Stimulated activated CD4-positive, alpha-beta T cell treated with anti-CD3 and anti-CD28 coated beads, Interleukin-15, amount 100 ng/mL, for 48 hours (primary cell): Measurements from ENCODE around the gene TMEM52B.
A peak's percentile ranks its signal among the peaks of the same experiment; 100 is the strongest.

ENCODE experiments used
- DNase-seq, 2 donors: peaks; one replicate each; pipeline ENCODE4 v3.0.0-alpha.2; 2020; ENCODE audit warnings: low read depth in 2 of 2

TMEM52B gene

DNA sequence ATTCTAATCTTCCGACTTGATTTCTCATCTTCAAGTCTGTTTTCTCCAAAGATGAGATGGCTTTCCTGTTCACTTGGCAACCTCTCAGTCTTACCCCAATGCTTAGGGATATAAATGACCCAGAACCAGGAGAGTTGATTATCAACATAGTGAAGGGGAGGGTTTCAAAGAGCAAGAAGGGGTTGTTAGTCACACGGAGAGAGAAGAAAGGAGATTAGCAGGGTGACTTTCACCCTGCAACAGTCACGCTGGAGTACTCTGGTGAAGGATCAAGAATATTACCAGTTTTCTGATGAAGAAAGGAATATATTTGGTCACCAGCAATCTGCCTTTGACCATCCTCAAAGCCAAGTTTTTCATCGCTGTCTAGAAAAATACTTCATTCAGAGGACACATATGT is at the start of gene TMEM52B:
TMEM52B (plus strand) TSS at position 212 of the 400 bp plus-strand sequence. CDS start 543 bp downstream, outside the sequence.
- DNase-seq: no peak

DNA sequence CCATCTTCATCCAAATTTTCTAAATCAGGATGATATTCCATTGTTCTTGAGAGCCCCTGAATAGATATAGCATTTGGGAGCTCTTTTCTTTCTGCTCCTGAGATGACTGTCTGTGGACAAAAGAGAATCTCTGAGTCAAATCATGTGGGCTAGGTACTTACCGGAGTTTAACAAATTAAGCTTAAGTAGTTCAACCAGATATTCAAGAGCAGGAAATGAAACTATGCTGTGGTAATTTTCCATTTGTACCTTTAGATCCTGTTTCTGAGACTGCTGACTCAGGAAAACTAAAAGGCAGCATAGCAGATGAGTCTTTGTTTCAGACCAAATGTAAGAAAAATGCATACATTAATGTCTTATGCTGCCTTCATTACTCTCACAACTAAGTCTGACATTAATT is 48.8 kb upstream of the TMEM52B start, which contains the start of gene CLEC7A:
CLEC7A (minus strand) TSS at position 158 of the 400 bp plus-strand sequence; CDS start at position 41, 117 bp downstream.
- DNase-seq: no peak

DNA sequence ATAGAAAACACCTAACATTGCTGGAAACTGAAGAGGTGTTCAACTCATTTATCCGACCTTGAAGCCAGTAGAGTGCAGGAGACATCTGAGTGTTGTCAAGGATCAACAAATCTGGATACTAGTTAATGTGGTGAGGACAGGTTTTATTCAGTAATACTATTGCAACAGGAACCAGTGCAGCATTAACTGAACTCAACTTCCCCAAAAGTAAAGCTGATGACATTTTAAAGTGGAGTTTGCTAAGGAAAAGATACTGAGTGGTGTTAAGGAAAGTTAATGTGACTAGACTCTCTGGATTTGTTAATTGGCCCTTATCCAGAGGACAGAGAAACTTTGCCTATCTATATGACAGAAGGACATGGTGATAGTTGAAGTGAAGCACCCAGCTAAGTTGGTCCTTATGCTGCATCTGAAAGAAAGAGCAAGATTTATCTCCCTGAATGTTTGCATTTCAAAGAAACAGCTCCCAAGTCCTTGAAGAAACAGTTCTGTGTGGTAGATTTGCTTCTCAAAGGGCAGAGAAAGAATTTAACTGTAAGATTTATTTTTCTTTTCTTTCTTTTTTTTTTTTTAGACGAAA is 47.6 kb upstream of the TMEM52B start:
- no peak for DNase-seq

DNA sequence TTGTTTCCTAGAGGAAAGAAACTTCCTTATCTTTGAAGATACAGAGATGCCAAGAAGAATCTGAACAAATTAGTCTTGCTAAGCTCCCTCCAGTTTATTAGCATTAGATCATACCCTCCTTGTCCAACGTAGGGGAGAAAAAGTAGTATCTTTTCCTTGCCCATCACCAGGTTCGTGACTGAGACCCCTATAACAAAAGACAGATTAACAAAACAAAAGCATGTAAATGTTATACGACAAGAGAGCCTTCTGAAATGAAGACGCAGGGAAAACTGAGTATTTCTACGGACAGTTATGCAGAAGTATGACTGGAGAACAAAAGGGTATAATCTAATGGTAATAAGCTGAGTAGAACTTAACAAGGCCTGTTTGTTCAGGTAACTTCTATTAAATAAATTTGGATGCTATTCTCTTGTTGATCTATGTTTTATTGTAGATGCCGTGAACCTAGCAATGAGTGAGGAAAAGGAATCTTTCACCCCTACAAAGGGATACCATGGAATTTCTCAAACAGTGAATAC is 45.9 kb upstream of the TMEM52B start:
- no peak for DNase-seq

DNA sequence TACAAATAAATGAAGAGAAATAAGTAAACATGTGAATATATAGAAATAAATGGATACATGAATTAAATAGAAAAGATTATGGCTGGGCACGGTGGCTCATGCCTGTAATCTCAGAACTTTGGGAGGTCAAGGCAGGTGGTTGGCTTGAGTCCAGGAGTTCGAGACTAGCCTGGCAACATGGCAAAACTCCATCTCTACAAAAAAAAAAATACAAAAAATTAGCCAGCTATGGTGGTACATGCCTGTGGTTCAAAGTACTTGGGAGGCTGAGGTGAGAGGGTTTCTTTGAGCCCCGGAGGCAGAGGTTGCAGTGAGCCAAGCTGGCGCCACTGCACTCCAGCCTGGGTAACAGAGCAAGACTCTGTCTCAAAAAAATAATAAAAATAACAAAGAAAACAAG is 43.7 kb upstream of the TMEM52B start:
- DNase-seq: no peak

DNA sequence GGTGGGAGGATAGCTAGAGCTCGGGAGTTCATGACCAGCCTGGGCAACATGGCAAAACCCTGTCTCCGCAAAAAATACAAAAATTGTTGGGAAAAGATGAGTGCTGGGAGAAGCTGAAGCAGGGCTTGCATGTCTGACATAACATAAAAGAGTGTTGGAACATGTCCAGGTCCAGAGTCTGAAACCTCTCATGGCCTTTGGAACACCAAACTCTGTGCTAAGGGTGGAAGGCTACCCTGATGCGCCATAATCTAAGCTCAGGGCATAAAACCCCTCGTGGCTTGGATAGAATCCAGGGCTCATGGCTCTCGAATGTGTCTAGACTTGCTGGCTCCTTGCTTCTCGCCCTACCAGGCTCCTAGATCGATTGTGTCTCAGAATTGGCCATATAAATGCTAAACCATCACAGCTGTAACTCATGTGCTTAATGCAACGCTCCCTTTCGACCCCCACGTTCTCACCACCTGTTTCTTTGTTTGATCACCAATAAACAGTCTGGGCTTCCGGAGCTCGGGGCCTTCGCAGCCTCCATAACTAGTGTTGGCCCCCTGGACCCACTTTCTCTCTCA is 42.1 kb upstream of the TMEM52B start:
- DNase-seq: no peak

DNA sequence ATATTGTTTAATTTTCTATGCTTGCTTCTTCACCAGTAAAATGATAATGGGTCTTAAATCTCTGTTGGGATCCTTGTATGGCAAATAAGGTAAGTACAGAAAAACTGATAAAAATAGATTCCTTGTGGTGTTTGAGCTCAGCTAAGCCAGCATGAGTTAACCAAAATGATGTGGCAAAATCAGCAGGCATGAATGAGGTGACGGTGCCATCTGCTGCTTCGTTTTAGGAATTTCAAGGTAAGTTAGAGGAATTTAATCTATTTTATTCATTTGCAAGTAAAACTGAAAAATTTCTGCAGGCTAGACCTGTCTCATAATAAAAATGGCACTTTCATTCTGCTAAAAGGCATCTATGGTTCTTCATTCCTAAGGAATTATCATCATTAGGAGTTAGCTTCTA is 38.8 kb upstream of the TMEM52B start:
- DNase-seq: peak in 1 of 2 donors; percentile 28

DNA sequence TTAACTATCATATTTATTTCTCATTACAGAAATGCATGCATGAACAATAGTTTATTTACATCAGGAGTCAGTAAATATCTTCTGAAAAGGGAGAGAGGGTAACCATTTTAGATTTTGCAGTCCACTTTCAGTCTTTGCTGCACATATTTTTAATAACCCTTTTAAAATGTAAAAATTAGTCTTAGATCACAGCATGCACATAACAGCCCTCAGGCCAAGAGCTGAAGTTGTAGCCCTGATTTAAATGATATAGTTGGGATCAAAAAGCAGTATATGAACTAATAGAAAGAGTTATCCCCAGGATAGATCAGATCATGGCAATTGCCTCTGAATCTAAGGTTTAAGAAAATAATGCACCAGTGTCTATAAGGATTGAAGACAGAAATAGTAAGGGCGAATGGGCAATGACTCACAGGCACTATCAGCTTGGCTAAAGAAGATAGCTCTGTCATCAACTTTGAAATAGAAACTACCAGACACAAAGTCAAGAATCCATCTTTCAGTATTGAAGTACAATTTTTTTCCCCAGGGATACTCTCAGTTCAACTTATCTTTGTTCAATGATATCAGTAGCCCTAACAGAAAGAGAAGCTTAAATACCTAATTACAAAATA is 35.7 kb upstream of the TMEM52B start:
- no peak for DNase-seq

DNA sequence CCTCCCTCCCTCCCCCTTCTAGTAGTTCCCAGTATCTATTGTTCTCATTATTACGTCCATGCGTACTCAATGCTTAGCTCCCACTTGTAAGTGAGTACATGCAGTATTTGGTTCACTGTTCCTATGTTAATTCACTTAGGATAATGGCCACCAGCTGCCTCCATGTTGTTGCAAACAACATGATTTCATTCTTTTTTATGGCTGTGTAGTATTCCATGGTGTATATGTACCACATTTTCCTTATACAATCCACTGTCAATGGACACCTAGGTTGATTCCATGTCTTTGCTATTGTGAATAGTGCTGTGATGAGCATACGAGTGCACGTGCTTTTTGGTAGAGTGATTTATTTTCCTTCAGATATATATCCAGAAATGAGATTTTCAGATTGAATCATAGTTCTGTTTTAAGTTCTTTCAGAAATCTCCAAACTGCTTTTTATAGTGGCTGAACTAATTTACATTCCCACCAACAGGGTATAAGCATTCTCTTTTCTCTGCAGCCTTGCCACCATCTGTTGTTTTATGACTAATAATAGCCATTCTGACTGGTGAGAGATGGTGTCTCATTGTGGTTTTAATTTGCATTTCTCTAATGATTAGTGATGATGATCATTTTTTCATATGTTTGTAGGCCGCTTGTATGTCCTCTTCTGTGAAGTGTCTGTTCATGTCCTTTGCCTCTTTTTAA is 31.0 kb upstream of the TMEM52B start:
- DNase-seq: no peak

DNA sequence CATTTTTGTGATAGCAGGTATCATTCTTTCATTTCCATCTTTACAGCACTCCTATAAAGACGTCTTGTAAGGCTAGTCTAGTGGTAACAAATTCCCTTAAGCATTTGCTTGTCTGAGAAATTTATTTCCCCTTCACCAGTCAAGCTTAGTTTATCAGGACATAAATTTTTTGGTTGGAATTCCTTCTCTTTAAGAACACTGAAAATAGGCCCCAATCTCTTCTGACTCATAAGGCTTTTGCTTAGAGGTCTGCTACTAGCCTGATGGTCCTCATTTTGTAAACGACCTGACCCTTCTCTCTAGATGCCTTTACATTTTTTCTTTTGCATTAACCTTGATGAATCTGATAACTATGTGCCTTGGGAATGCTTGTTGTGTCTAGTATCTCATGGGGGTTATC is 27.2 kb upstream of the TMEM52B start:
- DNase-seq: no peak

DNA sequence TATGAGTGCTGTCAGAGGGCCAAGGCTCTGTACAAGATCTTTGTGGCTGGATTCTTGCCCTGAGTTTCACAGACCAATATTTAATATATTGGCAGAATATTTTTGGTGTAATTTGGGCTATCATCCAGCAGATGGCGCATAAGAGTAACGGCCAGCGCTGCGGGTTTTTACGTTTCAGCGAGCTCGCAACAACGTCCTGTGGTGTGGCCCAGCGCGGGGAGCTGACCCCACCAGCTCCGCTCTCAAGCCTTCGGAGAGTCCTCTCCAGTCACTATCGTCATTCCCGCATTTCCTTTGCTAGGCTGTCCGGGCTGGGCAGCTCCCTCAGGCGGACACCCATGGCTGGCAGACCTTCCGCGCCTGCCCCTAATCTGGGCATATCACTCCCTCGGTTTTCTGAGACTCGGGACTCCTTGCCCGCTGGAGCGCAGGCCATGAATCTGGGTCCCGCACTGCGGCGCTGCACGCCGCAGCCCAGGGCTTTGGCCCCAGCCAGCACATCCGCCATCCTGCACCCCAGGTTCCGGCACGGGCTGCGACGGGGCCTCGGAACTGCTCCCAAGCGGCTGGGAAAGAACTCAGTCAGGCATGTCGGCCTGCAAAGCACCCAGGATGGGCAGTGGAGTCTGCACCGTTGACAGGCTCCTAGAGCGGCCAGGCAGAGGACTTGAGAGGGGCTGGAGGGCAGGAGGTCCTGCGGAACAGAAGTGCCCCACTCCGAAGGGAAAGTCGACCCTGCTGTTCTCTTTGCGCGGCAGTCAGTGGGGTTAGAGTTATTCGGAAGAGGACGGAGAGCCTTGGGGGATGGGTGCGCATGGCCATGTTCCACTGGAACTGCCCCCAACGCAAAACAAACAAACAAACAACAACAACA is 25.3 kb upstream of the TMEM52B start:
- peak; percentile 25 to 32 for DNase-seq

DNA sequence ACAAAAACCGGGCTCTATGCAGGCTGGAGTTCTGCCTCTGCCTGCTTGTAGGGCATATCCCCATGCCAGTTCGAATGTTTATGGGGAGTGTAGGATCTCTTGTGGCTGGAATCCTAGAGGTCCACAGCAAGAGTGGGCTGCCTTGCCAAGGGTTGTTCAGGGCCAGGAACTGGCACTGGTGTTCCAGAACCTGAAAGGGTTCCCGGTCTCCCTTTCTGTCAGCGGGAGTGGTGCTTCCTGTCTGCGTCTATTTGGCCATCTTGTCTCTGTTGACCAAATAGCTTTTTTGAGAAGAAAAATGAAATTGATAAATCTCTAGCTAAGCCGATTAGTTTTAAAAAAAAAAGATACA is 24.7 kb upstream of the TMEM52B start:
- DNase-seq: no peak

DNA sequence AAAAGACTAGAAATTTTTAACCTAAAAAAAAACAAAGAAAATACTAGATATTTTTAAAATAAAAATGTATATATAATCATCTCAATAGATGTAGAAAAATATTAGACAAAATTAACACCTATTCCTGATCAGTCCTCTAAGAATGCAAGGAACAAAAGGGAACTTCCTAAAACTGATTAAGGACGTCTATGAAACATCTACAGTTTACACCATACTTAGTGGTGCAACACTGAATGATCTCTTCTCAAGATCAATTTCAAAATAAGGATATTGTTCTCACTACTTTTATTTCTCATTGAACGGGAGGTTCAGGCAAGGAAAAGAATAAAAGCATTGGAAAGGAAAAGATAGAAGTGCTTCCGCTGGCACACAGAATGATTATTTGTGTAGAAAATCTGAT is 22.9 kb upstream of the TMEM52B start:
- DNase-seq: no peak

DNA sequence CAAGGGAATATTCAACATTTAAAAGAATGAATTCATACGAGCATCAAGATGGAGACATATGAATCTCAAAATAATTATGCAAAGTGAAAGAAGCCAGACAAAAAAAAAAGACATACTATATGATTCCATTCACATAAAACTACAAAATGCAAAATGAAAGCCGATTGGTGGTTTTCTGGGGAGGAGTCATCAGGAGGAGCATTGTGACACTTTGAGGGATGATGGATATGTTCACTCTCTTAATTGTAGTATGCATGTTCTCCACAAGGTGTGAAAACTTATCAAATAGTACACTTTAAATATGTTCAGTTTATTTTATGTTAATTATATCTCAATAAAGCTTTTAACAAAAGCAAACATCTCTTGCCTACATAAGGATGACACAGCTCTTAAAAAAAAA is 20.4 kb upstream of the TMEM52B start:
- DNase-seq: no peak

DNA sequence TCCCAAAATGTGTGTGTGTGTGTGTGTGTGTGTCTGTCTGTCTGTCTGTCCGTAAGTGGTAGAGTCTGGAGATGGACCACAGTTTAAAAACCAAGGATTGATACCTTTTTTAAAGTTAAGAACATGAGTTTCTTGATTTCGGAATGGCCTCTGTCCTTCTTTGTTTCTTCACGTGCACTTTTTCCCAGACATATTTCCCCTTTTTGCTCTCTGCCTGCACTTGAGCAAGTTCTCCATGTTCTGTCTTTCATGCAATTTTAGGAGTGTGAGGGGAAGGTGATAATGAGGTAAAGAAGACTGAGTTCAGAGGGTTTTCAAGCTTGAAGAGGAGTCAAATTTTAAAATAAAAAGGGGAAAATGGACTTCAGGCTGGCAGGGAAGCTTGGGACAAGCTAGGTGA is 19.6 kb upstream of the TMEM52B start:
- no peak for DNase-seq

DNA sequence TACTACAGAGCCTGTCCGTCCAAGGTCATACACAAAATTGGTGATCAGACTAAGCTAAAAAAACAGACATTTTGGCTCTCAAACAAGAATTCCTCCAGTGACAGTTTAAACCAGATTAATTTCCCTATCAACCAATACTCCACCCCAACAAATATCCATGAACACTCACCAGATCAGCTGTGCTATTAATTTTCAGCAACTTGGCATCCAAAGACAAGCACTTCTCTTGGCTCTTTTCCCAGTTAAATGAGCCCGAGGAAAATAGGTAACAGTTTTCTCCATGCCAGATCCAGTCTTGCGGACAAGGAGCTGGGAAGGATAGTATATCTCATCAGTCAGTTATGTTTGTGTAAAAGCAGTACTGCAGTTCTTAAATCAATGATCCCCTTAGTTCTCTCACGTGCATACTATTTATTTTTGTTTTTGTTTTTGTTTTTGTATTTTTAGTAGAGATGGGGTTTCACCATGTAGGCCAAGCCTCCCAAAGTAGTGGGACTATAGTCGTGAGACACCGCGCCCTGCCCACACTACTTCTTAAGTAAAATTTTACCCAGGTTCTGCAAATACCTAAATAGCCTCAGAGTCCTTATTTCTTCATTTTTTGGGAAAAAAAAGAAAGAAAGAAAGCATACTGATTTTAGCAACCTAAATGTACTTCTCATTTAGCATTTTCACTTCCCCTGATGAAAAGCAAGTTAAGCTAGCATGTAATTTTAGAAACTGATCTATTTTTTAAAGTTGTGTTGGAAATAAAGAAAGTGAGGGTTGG is 18.0 kb upstream of the TMEM52B start:
- DNase-seq: no peak

DNA sequence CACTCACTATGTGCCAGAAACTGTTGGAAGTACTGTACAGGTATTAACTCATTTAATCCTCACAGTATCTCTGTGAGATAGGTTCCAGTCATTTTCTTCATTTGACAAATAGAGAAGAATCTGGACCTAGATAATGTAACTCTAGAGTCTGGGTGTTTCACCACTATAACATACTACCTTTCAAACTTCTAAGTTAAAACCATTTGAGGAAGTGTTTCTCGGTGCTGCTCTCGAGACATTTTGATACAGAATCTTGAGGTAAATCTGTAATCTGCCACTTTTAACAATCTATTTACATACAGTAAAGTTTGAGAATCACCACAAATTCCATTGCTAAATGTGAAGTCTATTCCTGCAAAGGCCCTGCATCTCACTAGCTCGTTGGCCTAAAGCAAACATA is 15.7 kb upstream of the TMEM52B start:
- no peak for DNase-seq

DNA sequence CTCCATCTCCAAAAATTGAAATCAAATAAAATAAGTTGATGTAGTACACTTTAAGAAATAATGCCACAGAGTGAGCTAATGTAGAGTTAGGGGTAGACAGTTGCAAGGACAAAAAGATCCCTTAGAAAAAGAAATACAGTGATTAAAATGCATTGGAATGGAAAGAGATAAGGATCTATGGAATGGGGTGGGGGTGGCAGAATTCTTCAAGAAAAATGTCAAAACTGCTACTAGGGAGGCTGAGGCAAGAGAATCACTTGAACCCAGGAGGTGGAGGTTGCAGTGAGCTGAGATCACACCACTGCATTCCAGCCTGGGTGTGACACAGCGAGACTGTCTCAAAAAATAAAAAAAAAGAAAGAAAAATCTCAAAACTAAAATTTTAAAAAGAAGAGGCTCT is 13.4 kb upstream of the TMEM52B start:
- DNase-seq: no peak

DNA sequence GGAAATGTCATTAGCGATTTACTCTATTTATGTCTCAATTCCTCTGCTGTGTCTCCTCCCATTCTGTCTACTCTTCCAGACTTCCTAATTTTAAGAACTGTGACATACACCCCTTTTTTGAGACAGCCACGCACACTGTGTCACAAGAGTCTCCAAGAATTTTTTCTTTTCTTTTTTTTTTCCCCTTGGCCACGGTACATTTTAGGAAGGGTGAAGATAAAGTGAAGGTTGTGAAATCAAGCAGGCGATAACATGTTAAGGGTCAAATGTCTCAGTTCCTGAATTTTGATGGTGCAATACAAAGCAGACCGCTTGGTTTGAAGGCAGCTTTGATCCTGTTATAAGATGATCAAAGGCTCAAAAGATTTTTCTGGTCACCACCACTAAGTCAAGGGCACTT is 11.2 kb upstream of the TMEM52B start:
- DNase-seq: no peak

DNA sequence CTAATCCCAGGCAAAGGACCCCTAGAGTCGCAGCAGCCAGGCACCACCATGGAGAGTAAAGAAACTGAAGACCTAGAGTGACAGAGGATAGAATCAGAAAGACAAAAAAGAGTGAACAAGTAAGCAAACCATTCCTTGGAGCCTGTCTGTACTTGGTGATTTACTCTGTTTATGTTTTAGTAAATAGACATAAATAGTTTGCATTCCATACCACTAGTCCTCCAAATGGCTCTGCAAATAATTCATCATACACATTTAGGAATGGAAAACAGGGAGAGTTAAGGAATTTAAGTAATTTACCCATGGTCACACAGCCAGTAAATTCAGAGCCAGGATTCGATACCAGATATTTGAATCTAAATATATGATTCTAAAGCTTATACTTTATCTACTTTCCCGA is 9.7 kb upstream of the TMEM52B start:
- DNase-seq: no peak

DNA sequence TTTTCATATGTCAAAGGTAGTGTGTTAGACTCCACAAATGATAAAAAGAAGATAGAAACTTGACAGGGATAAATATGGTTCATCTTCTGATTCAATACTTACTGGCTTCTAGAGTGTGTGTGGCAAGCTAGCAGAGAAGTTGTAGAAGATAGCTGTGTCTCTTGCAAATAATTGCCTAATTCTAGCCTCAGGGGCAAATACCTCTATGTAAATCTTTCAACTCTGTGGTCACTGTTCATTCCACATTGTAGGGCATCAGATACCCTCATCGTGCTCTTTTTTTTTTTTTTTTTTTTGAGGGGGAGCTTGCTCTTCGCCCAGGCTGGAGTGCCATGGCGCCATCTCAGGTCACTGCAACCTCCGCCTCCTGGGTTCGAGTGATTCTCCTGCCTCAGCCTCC is 8.6 kb upstream of the TMEM52B start:
- no peak for DNase-seq
